Upper lobe of left lung (tissue), 4 donors: ENCODE results near the gene C1orf122.

Source experiments
- CTCF ChIP-seq, 6 experiments: fragments of 450-650 bp in 4 of 6; fragments of 200-600 bp in 2 of 6; sonication (generic) in 2 of 6; IDR thresholded peaks; one replicate each; pipeline ENCODE4 v1.5.1; 2016 to 2019; ENCODE audit warnings: antibody characterized with exemption in 6 of 6
- EP300 ChIP-seq, 4 donors: sonication (generic); formaldehyde crosslinking; IDR thresholded peaks; one replicate each; pipeline ENCODE4 v1.5.1; 2017; ENCODE audit warnings: antibody characterized with exemption in 4 of 4, control low read depth in 2 of 4
- POLR2A ChIP-seq, 4 donors: fragments of 450-650 bp; IDR thresholded peaks; one replicate each; pipeline ENCODE4 v1.5.1; 2016 to 2017; ENCODE audit warnings: antibody characterized with exemption in 4 of 4, mild to moderate bottlenecking in 2 of 4
- POLR2AphosphoS5 ChIP-seq, 2 donors: sonication (generic); formaldehyde crosslinking; IDR thresholded peaks; one replicate each; pipeline ENCODE4 v1.5.1; 2017; ENCODE audit warnings: antibody characterized with exemption in 2 of 2

DNA sequence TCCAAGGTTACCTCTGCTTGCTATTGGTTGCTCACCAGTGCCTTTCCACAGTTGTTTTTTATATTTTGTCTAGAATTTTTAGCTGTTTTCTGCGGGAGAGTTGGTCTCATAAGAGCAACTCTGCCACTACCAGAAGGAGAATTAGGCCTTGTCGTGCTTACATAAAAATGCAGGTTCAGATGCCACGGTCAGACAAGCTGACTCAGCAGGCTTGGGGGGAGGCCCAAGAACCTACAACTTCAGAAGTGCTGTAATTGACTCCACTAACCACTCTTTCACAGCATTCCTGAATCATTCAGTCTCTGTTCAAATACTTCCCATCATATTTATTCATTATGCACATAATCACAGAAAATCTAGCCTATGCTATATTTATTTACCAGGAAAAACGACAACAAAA is 23.5 kb downstream of the C1orf122 start:
- no peak for TF ChIP-seq POLR2A (IDR thresholded peaks at IDR 0.05)
- TF ChIP-seq CTCF (IDR thresholded peaks at IDR 0.05), result no peak
- no peak for TF ChIP-seq POLR2AphosphoS5 (IDR thresholded peaks at IDR 0.05)
- no peak for TF ChIP-seq EP300 (IDR thresholded peaks at IDR 0.05)
